Endodermal cell (in vitro differentiated cells): ENCODE data around the gene BAIAP2. TPM values are rescaled to one million over a fixed set of nuclear protein-coding genes. Genes with fewer than 3 reads are reported as not detected.

Source experiments
- DNase-seq: peaks from one replicate; pipeline ENCODE4 v3.0.0-alpha.2; 2017
- H3K27ac ChIP-seq: 2 replicates; pipeline ENCODE4 v1.5.1; 2013; ENCODE audit warnings: mild to moderate bottlenecking, low read depth, low read length, moderate library complexity
- H3K27me3 ChIP-seq: 2 replicates; pipeline ENCODE4 v1.6.1; 2013; ENCODE audit warnings: mild to moderate bottlenecking, low read length, moderate library complexity; ENCODE audit not compliant: insufficient read depth, control insufficient read depth, poor library complexity, severe bottlenecking
- H3K36me3 ChIP-seq: 2 replicates; pipeline ENCODE4 v1.7.0; 2013; ENCODE audit warnings: mild to moderate bottlenecking, low read length, moderate library complexity; ENCODE audit not compliant: control insufficient read depth, insufficient read depth
- H3K4me1 ChIP-seq: one replicate; pipeline ENCODE4 v1.7.0; 2013; ENCODE audit warnings: low read length; ENCODE audit not compliant: control insufficient read depth, insufficient read depth
- H3K4me3 ChIP-seq: 2 replicates; pipeline ENCODE4 v1.5.1; 2013; ENCODE audit warnings: mild to moderate bottlenecking, low read length, moderate library complexity
- H3K9ac ChIP-seq: 2 replicates; pipeline ENCODE4 v1.6.1; 2013; ENCODE audit warnings: mild to moderate bottlenecking, low read length, moderate library complexity; ENCODE audit not compliant: poor library complexity, severe bottlenecking; ENCODE audit errors: extremely low read depth
- H3K9me3 ChIP-seq: 2 replicates; pipeline ENCODE4 v1.6.1; 2013; ENCODE audit warnings: mild to moderate bottlenecking, low read length, moderate library complexity; ENCODE audit not compliant: control insufficient read depth
- H3K27ac Mint-ChIP-seq: 2 replicates; pipeline ENCODE4 v1.8.0; 2020; ENCODE audit warnings: mixed read lengths
- H3K27me3 Mint-ChIP-seq: 2 replicates; pipeline ENCODE4 v1.8.0; 2021; ENCODE audit warnings: mild to moderate bottlenecking, mixed read lengths; ENCODE audit not compliant: insufficient read depth
- H3K36me3 Mint-ChIP-seq: 2 replicates; pipeline ENCODE4 v1.8.0; 2020; ENCODE audit warnings: low read depth, mixed read lengths
- H3K4me1 Mint-ChIP-seq: 2 replicates; pipeline ENCODE4 v1.8.0; 2020; ENCODE audit warnings: mixed read lengths
- H3K4me3 Mint-ChIP-seq: 2 replicates; pipeline ENCODE4 v1.8.0; 2020; ENCODE audit warnings: mild to moderate bottlenecking, moderate library complexity, mixed read lengths
- H3K9me3 Mint-ChIP-seq: 2 replicates; pipeline ENCODE4 v1.8.0; 2020; ENCODE audit warnings: mild to moderate bottlenecking, mixed read lengths
- CTCF ChIP-seq: fragments of 200-600 bp; sonication (generic); conservative IDR thresholded peaks from 2 replicates; pipeline ENCODE4 v1.5.0; 2021; ENCODE audit warnings: antibody characterized with exemption, mild to moderate bottlenecking
- WGBS, 2 experiments: methylation state at CpG; one replicate each; pipeline versions ENCODE4 v1.1.5 to v1.1.7; 2013; ENCODE audit warnings: missing lambda C conversion rate in 2 of 2, mixed read lengths in 1 of 2; ENCODE audit not compliant: insufficient coverage in 1 of 2, insufficient read length in 1 of 2; 5-methylcytosine and 5-hydroxymethylcytosine counted together
- total RNA-seq, 2 donors: library from RNA; stranded (reverse); fragmentation: NEBNext Ultra II Directional in 1 of 2; extraction: Animal tissue kit (Norgen Biotek cat#: 25700) in 1 of 2; gene quantifications; 2 replicates in 1 of 2; 3 replicates in 1 of 2; pipeline ENCODE4 v1.2.1, GENCODE V29; 2021

The BAIAP2 gene
- total RNA-seq, 2 donors from 2014 or later = 24.9 to 32.7 TPM

- no peaks in the 10 kb centered on the region for H3K27me3 ChIP-seq
- H3K9me3 ChIP-seq = no peaks in the 10 kb centered on the region
- Mint-ChIP-seq H3K4me3 (no peak overlapping the region), H3K27ac (no peak overlapping the region), H3K4me1 (no peaks in the 10 kb centered on the region), H3K36me3 (no peaks in the 10 kb centered on the region), H3K9me3 (no peaks in the 10 kb centered on the region), H3K27me3 (no peaks in the 10 kb centered on the region)
- no peak overlapping the region for H3K27ac ChIP-seq
- H3K4me3 ChIP-seq = no peak overlapping the region
- no peaks in the 10 kb centered on the region for H3K36me3 ChIP-seq
- no peak for TF ChIP-seq CTCF
- no peak overlapping the region for H3K9ac ChIP-seq
- H3K4me1 ChIP-seq = no peaks in the 10 kb centered on the region
- 91 to 97% methylated on average over 10 to 14 of the region's 14 CpGs for WGBS, 2 experiments
- no peak for DNase-seq
These were observed 115.6 kb downstream of the BAIAP2 start for GRCh38 chr17:81150377-81151077.

GRCh38 chr17:81151278-81151677, 116.3 kb downstream of the BAIAP2 start:
- DNase-seq = no peak
- 97% methylated on average over 6 to 12 of the region's 13 CpGs for WGBS, 2 experiments

GRCh38 chr17:81152288-81152828, 117.4 kb downstream of the BAIAP2 start:
- no peaks in the 10 kb centered on the region for H3K27me3 Mint-ChIP-seq
- H3K9ac ChIP-seq = no peak overlapping the region

More at GRCh38 chr17:81151278-81151677, 116.3 kb downstream of the BAIAP2 start:
- H3K36me3 Mint-ChIP-seq = no peaks in the 10 kb centered on the region
- H3K9me3 Mint-ChIP-seq = no peaks in the 10 kb centered on the region
- Histone ChIP-seq H3K9ac (no peak overlapping the region), H3K9me3 (no peaks in the 10 kb centered on the region), H3K27me3 (no peaks in the 10 kb centered on the region), H3K27ac (no peak overlapping the region), H3K4me1 (no peaks in the 10 kb centered on the region), H3K36me3 (no peaks in the 10 kb centered on the region), H3K4me3 (no peak overlapping the region)
- no peaks in the 10 kb centered on the region for H3K27me3 Mint-ChIP-seq
- no peak for TF ChIP-seq CTCF
- no peaks in the 10 kb centered on the region for H3K4me1 Mint-ChIP-seq
- H3K27ac Mint-ChIP-seq = no peak overlapping the region
- H3K4me3 Mint-ChIP-seq = no peak overlapping the region

More at GRCh38 chr17:81152288-81152828, 117.4 kb downstream of the BAIAP2 start:
- no peaks in the 10 kb centered on the region for H3K9me3 ChIP-seq
- H3K9me3 Mint-ChIP-seq = no peaks in the 10 kb centered on the region
- TF ChIP-seq CTCF = no peak
- no peaks in the 10 kb centered on the region for H3K36me3 Mint-ChIP-seq
- DNase-seq = no peak
- no peak overlapping the region for H3K4me3 ChIP-seq
- H3K36me3 ChIP-seq = no peaks in the 10 kb centered on the region
- H3K27ac Mint-ChIP-seq = no peak overlapping the region
- no peaks in the 10 kb centered on the region for H3K4me1 ChIP-seq
- H3K27ac ChIP-seq = no peak overlapping the region
- H3K4me3 Mint-ChIP-seq = no peak overlapping the region
- H3K4me1 Mint-ChIP-seq = no peaks in the 10 kb centered on the region
- WGBS, 2 experiments = 82% methylated on average over 8 of the region's 8 CpGs; no CpG with 5 or more reads in 1 of the 2 experiments
- H3K27me3 ChIP-seq = no peaks in the 10 kb centered on the region
